Measurements from ENCODE around the gene MTNR1B.

DNA sequence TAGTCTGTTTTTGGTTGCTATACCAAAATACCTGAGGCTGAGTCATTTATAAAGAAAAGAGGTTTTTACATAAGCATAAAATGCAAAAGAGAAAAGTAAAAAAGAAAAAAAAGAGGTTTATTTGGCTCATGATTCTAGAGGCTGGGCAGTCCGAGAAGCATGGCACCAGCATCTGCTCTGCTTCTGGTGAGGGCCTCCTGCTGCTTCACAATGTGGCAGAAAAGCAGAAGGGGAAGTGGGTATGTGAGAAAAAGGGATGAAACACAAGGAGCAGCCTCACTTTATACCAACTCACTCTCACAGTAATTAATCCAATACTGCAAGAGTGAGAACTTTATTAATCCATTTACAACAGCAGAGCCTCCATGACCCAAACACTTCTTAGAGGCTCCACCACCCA is 47.1 kb downstream of the MTNR1B start:
- TF ChIP-seq, protein P1, sequence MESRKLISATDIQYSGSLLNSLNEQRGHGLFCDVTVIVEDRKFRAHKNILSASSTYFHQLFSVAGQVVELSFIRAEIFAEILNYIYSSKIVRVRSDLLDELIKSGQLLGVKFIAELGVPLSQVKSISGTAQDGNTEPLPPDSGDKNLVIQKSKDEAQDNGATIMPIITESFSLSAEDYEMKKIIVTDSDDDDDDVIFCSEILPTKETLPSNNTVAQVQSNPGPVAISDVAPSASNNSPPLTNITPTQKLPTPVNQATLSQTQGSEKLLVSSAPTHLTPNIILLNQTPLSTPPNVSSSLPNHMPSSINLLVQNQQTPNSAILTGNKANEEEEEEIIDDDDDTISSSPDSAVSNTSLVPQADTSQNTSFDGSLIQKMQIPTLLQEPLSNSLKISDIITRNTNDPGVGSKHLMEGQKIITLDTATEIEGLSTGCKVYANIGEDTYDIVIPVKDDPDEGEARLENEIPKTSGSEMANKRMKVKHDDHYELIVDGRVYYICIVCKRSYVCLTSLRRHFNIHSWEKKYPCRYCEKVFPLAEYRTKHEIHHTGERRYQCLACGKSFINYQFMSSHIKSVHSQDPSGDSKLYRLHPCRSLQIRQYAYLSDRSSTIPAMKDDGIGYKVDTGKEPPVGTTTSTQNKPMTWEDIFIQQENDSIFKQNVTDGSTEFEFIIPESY (IDR thresholded peaks at IDR 0.05; ENCODE audit: borderline replicate concordance, low read depth): no peak
- TF ChIP-seq, protein P2, sequence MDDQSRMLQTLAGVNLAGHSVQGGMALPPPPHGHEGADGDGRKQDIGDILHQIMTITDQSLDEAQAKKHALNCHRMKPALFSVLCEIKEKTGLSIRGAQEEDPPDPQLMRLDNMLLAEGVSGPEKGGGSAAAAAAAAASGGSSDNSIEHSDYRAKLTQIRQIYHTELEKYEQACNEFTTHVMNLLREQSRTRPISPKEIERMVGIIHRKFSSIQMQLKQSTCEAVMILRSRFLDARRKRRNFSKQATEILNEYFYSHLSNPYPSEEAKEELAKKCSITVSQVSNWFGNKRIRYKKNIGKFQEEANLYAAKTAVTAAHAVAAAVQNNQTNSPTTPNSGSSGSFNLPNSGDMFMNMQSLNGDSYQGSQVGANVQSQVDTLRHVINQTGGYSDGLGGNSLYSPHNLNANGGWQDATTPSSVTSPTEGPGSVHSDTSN (IDR thresholded peaks at IDR 0.05): no peak
- TF ChIP-seq CHD2 (IDR thresholded peaks at IDR 0.05; ENCODE audit: low read length, partially characterized antibody): no peak
- TF ChIP-seq, protein P3, sequence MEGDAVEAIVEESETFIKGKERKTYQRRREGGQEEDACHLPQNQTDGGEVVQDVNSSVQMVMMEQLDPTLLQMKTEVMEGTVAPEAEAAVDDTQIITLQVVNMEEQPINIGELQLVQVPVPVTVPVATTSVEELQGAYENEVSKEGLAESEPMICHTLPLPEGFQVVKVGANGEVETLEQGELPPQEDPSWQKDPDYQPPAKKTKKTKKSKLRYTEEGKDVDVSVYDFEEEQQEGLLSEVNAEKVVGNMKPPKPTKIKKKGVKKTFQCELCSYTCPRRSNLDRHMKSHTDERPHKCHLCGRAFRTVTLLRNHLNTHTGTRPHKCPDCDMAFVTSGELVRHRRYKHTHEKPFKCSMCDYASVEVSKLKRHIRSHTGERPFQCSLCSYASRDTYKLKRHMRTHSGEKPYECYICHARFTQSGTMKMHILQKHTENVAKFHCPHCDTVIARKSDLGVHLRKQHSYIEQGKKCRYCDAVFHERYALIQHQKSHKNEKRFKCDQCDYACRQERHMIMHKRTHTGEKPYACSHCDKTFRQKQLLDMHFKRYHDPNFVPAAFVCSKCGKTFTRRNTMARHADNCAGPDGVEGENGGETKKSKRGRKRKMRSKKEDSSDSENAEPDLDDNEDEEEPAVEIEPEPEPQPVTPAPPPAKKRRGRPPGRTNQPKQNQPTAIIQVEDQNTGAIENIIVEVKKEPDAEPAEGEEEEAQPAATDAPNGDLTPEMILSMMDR (IDR thresholded peaks at IDR 0.05): no peak
- no peak for TF ChIP-seq YY1 (IDR thresholded peaks at IDR 0.05; ENCODE audit: low read depth)
- no peak for TF ChIP-seq RFX5 (IDR thresholded peaks at IDR 0.05; ENCODE audit: low read length)
- no peak for TF ChIP-seq GATA2 (CRISPR knock-in tag; IDR thresholded peaks at IDR 0.05)
- TF ChIP-seq, protein P4, sequence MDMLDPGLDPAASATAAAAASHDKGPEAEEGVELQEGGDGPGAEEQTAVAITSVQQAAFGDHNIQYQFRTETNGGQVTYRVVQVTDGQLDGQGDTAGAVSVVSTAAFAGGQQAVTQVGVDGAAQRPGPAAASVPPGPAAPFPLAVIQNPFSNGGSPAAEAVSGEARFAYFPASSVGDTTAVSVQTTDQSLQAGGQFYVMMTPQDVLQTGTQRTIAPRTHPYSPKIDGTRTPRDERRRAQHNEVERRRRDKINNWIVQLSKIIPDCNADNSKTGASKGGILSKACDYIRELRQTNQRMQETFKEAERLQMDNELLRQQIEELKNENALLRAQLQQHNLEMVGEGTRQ (IDR thresholded peaks at IDR 0.05; ENCODE audit: borderline replicate concordance, low read depth, low read length): no peak
- TF ChIP-seq EZH2phosphoT487 (IDR thresholded peaks at IDR 0.05; ENCODE audit: borderline replicate concordance, low read depth): no peak
- no peak for TF ChIP-seq JUND (IDR thresholded peaks at IDR 0.05)
- no peak for TF ChIP-seq RAD21 (IDR thresholded peaks at IDR 0.05; ENCODE audit: low read length)
- TF ChIP-seq SIN3A (IDR thresholded peaks at IDR 0.05; ENCODE audit: borderline replicate concordance, low read depth, low read length): no peak

Data from SK-N-SH (cell line).